ENCODE data around the gene CNOT4. TPM values are rescaled to one million over a fixed set of nuclear protein-coding genes. Genes with fewer than 3 reads are reported as not detected.

The CNOT4 gene
- total RNA-seq, 1 experiment from 2014 or later = 22.0 TPM

- no peak for TF ChIP-seq CTCF (IDR thresholded peaks at IDR 0.05; ENCODE audit: insufficient read depth in 1 of 2, low read depth in 1 of 2, low read length in 1 of 2, severe bottlenecking in 1 of 2, unreplicated experiment in 1 of 2)
- no peak overlapping the region for H3K4me3 ChIP-seq (ENCODE audit: low read depth, low read length)
- no peaks in the 10 kb centered on the region for H3K9me3 ChIP-seq
- no peaks in the 10 kb centered on the region for H3K27me3 ChIP-seq (replicated peaks; ENCODE audit: control insufficient read depth, insufficient read depth, low read length)
- no peak overlapping the region for H3K27ac Mint-ChIP-seq (ENCODE audit: unreplicated experiment)
- POLR2A ChIA-PET = no interaction called here
- CTCF ChIA-PET = no interaction called here
- H3K36me3 Mint-ChIP-seq (ENCODE audit: insufficient read depth, unreplicated experiment) = no peaks in the 10 kb centered on the region
- DNase-seq = no peak
- no peaks in the 10 kb centered on the region for H3K4me1 Mint-ChIP-seq (ENCODE audit: low read depth, unreplicated experiment)
- no peaks in the 10 kb centered on the region for H3K9me3 Mint-ChIP-seq (ENCODE audit: unreplicated experiment)
- H3K27me3 Mint-ChIP-seq (ENCODE audit: insufficient read depth, unreplicated experiment) = no peaks in the 10 kb centered on the region
- intact Hi-C loops (cut with micrococcal nuclease; ENCODE audit: unreplicated experiment) = no loop called here
- BruUV-seq (replicated peaks) = no TSS peak
- no peaks in the 10 kb centered on the region for H3K36me3 ChIP-seq (ENCODE audit: control insufficient read depth, insufficient read depth, low read length)
- H3K4me3 Mint-ChIP-seq (ENCODE audit: unreplicated experiment) = no peak overlapping the region
- no peaks in the 10 kb centered on the region for H3K4me1 ChIP-seq
Observed at GRCh38 chr7:135459076-135459475, 50.8 kb downstream of the CNOT4 start.

DNA sequence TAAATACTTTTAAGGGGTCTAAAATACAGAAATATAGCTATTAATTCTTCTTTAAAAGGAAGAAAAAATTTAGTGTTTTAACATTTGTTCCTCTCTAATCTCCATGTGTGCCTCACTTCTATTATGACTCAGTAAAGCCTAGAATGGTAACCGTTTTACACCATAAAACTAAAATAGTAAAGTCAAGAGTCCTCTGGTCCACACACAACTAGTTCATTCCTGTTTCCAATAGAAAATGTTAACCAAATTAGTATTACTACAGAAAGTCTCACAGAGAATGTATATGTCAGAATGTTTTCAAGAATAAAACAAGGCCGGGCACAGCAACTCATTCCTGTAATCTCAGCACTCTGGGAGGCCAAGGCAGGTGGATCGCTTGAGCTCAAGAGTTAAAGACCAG lies 55.8 kb downstream of the CNOT4 start:
- Histone ChIP-seq H3K4me1 (no peaks in the 10 kb centered on the region), H3K9me3 (no peaks in the 10 kb centered on the region), H3K36me3 (ENCODE audit: control insufficient read depth, insufficient read depth, low read length) (no peaks in the 10 kb centered on the region), H3K4me3 (ENCODE audit: low read depth, low read length) (no peak overlapping the region), H3K27me3 (replicated peaks; ENCODE audit: control insufficient read depth, insufficient read depth, low read length) (no peaks in the 10 kb centered on the region)
- Mint-ChIP-seq H3K27me3 (ENCODE audit: insufficient read depth, unreplicated experiment) (no peaks in the 10 kb centered on the region), H3K4me1 (ENCODE audit: low read depth, unreplicated experiment) (no peaks in the 10 kb centered on the region), H3K27ac (ENCODE audit: unreplicated experiment) (no peak overlapping the region), H3K4me3 (ENCODE audit: unreplicated experiment) (no peak overlapping the region), H3K36me3 (ENCODE audit: insufficient read depth, unreplicated experiment) (peaks cover 4% of the 10 kb centered on the region), H3K9me3 (ENCODE audit: unreplicated experiment) (no peaks in the 10 kb centered on the region)
- intact Hi-C loops (cut with micrococcal nuclease; ENCODE audit: unreplicated experiment) = no loop called here
- POLR2A ChIA-PET = no interaction called here
- BruUV-seq (replicated peaks) = no TSS peak
- CTCF ChIA-PET = no interaction called here
- no peak for TF ChIP-seq CTCF (IDR thresholded peaks at IDR 0.05; ENCODE audit: insufficient read depth in 1 of 2, low read depth in 1 of 2, low read length in 1 of 2, severe bottlenecking in 1 of 2, unreplicated experiment in 1 of 2)
- no peak for DNase-seq

DNA sequence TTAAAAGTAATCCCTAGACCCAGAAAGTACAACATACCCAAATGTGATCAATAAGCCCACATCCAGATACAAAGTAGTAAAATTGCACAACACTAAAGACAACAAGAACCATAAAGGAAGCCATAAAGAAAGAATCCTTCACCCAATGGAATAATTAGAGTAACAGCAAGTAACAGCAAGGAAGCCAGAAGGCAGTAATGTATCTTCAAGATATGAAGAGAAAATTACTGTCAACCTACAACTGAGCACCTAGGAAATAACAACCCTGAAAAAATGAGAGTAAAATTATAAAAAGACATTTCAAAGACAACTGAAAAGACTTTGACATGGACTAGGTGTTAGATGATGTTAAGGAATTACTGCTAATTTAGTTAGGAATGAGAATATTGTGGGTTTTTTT lies 60.5 kb downstream of the CNOT4 start:
- peaks cover 4% of the 10 kb centered on the region for H3K36me3 Mint-ChIP-seq (ENCODE audit: insufficient read depth, unreplicated experiment)
- no peaks in the 10 kb centered on the region for H3K4me1 Mint-ChIP-seq (ENCODE audit: low read depth, unreplicated experiment)
- H3K27me3 ChIP-seq (replicated peaks; ENCODE audit: control insufficient read depth, insufficient read depth, low read length) = no peaks in the 10 kb centered on the region
- H3K27me3 Mint-ChIP-seq (ENCODE audit: insufficient read depth, unreplicated experiment) = no peaks in the 10 kb centered on the region
- BruUV-seq (replicated peaks) = no TSS peak
- no peak overlapping the region for H3K4me3 ChIP-seq (ENCODE audit: low read depth, low read length)
- no peak for DNase-seq
- no peaks in the 10 kb centered on the region for H3K9me3 Mint-ChIP-seq (ENCODE audit: unreplicated experiment)
- no peak overlapping the region for H3K27ac Mint-ChIP-seq (ENCODE audit: unreplicated experiment)
- ChIA-PET CTCF (no interaction called here), POLR2A (no interaction called here)
- no peaks in the 10 kb centered on the region for H3K36me3 ChIP-seq (ENCODE audit: control insufficient read depth, insufficient read depth, low read length)
- intact Hi-C loops (cut with micrococcal nuclease; ENCODE audit: unreplicated experiment) = no loop called here
- H3K4me3 Mint-ChIP-seq (ENCODE audit: unreplicated experiment) = no peak overlapping the region
- no peaks in the 10 kb centered on the region for H3K4me1 ChIP-seq
- TF ChIP-seq CTCF (IDR thresholded peaks at IDR 0.05; ENCODE audit: insufficient read depth in 1 of 2, low read depth in 1 of 2, low read length in 1 of 2, severe bottlenecking in 1 of 2, unreplicated experiment in 1 of 2) = no peak
- H3K9me3 ChIP-seq = no peaks in the 10 kb centered on the region
